GM12892 (cell line): ENCODE measurements around the gene OR51B5. TPM values are rescaled to one million over a fixed set of nuclear protein-coding genes. Genes with fewer than 3 reads are reported as not detected.
A peak's percentile ranks its signal among the peaks of the same experiment; 100 is the strongest.
"Not testable (repeated sequence)": the region's sequence is repeated elsewhere in the genome, so short reads cannot be mapped to it uniquely, and the experiment has no call there.

ENCODE experiments used
- DNase-seq: peaks from one replicate; pipeline ENCODE4 v3.0.0; 2011; ENCODE audit not compliant: insufficient read length
- FAIRE-seq: peaks from 2 replicates; lab custom pipeline; 2011; peaks lifted over from hg19 to GRCh38; lab: Jason Lieb, UNC
- POLR2A ChIP-seq: IDR thresholded peaks from 2 replicates; pipeline ENCODE4 v1.6.1; 2011; ENCODE audit warnings: low read depth, low read length, control low read depth
- POLR2AphosphoS5 ChIP-seq: IDR thresholded peaks from 2 replicates; pipeline ENCODE4 v1.6.1; 2011; ENCODE audit warnings: low read depth, low read length, control low read depth
- TAF1 ChIP-seq: IDR thresholded peaks from 2 replicates; pipeline ENCODE4 v1.6.1; 2011; ENCODE audit warnings: low read depth, mild to moderate bottlenecking, control low read depth, low read length, borderline replicate concordance
- polyA plus RNA-seq: library from polyadenylated mRNA; unstranded; fragments of >200 nt; gene quantifications from one replicate; pipeline ENCODE4 v1.2.1, GENCODE V29; 2012; ENCODE audit warnings: missing spikeins, inconsistent platforms; ENCODE audit not compliant: missing spikeins

The OR51B5 gene
- 0.25 TPM for polyA plus RNA-seq

DNA sequence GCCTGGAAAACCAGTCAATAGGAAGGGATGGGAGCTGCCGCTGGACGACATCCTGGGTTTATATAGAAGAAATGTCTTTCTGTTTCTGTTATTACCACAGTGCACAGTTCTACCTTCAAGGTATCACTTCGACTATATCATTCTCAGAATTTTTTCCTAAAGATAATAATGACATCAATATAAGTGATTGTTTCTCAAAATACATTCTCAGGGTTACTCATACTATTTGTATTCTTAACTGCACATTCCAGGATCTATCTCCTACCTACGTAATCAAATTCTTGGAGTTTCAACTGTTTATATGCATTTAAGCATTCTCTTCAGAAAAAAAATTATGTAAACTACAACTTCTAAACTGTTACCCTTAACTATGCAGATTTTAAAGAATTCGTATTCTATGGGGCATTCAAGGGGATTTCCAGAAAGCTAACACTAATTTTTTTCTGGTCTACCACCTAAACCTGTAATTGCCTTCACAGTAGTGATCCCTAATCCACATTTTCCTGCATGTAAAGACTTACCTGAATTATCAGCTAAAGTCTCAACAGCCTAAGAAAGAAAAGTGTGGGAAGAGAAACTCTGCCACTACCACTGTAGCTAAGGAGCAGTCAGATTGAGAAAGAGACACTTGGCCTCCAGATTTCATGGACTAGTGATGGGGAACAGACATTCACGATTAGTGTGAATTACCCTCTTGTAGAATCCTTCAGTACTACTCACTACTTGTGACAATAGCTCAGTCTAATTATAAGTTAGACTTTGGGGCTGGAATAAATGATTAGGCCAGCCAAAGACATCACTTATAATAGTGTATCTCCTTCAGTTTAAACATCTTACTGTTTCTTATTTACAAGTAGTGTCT, at the start of gene OR51B5:
TSS of gene OR51B5 (minus strand) at position 51 of the 862 bp plus-strand sequence. CDS start at position 51, 0 bp downstream.
- no peak for TF ChIP-seq POLR2A
- no peak for TF ChIP-seq POLR2AphosphoS5
- no peak for TF ChIP-seq TAF1
- DNase-seq: no peak
- no peak for FAIRE-seq

GRCh38 chr11:5390210-5390609, 46.9 kb upstream of the OR51B5 start:
- FAIRE-seq: no peak
- no peak for DNase-seq
- TF ChIP-seq TAF1 (no peak), POLR2A (no peak), POLR2AphosphoS5 (no peak)

DNA sequence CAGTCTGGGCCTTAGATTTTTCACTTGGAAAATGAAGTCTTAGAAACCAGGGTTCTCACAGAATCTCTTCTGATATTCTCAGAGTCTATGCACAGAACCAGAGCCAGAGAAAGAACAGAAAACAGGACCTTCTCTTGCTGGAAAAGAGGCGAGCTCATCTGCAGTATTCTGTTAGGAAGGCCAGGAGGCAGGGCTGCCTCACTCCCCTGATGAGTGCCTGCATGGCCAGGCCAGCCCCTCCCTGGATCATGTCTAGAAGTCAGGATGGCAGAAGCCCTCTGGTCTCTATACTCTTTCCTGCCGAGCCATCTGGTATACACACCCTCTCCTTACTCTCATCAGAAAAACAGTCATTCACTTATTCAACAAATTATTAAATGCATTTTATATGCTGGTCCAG, 41.0 kb upstream of the OR51B5 start:
- DNase-seq (no peak), FAIRE-seq (no peak)
- TF ChIP-seq TAF1 (no peak), POLR2A (no peak)

GRCh38 chr11:5383576-5383975, 40.3 kb upstream of the OR51B5 start, which contains the start of gene OR51M1:
Gene OR51M1, plus strand, starts transcription at chr11:5383812. Its CDS starts 5,587 bp downstream, at chr11:5389399.
- TF ChIP-seq POLR2A: no peak
- no peak for TF ChIP-seq POLR2AphosphoS5
- no peak for TF ChIP-seq TAF1
- FAIRE-seq (no peak), DNase-seq (no peak)

GRCh38 chr11:5380740-5381342, 37.5 kb upstream of the OR51B5 start:
- no peak for DNase-seq
- TF ChIP-seq POLR2A (no peak), TAF1 (no peak), POLR2AphosphoS5 (no peak)
- FAIRE-seq: peak; percentile 92

DNA sequence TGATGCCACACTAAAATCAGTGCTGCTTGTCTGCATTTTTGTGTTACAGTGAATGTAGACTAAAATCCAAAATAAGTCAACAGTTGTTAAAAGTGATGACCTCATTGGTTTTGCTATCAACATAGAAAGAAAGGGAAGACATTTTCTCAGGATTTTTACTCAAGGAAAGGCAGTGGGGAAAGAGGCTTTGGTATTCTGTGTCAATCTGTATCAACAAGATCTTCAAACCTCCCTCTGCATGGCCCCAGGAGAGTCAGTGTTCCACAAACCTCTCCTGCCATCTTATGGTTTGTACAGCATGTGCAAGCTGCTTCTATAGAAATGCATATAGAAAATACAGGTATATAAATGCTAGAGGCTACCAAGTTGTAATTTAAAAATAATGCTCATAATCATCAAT, 26.5 kb upstream of the OR51B5 start:
- no peak for DNase-seq
- FAIRE-seq: no peak
- no peak for TF ChIP-seq POLR2AphosphoS5
- no peak for TF ChIP-seq TAF1
- TF ChIP-seq POLR2A: no peak

- DNase-seq: no peak
- FAIRE-seq: no peak
- TF ChIP-seq POLR2A (no peak), POLR2AphosphoS5 (no peak), TAF1 (no peak)
These were observed 25.2 kb upstream of the OR51B5 start for GRCh38 chr11:5368502-5369043.

GRCh38 chr11:5367448-5368074, 24.2 kb upstream of the OR51B5 start:
- FAIRE-seq (no peak), DNase-seq (no peak)
- no peak for TF ChIP-seq TAF1
- no peak for TF ChIP-seq POLR2A
- TF ChIP-seq POLR2AphosphoS5: no peak

DNA sequence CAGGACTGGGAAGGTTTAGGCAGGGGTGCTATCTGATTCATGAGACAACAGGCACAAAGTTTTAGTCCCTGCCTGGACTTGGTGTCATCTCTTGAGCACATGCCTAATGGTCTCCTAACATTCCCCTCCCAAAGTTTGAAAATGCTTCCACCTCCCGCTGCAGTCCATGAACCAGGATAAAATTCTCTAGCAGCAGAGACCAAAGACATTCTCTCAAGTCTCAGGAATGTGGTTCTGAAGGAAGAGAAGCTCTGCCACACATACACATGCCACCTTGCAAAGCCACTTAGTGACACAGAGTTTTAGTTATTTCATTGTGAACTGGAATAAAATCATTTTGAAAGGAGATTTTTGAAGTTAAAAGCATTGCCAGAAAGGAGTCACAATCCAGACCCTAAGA, 23.5 kb upstream of the OR51B5 start:
- no peak for DNase-seq
- no peak for FAIRE-seq
- TF ChIP-seq POLR2A (no peak), TAF1 (no peak), POLR2AphosphoS5 (no peak)

- DNase-seq, FAIRE-seq: not testable (repeated sequence)
These were observed 23.0 kb upstream of the OR51B5 start for GRCh38 chr11:5366365-5366764.

DNA sequence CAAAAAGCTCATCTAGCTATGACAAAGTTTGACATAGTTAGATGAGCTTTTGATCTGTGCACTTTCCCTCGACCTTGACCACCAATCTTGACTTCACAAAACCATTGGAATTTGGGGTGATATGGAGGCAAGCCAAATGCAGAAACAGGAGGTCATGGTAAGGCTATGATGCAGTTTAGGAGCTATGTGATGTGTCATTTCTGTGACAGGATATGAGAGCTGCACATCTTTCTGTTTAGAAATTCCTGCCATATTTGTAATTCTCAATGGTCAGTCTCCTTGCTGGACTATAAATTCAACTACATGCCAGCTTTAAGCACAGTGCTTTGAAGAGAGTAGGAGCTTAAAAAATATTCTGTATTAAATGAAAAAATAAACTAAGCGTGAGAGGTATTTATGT, 20.9 kb upstream of the OR51B5 start:
- FAIRE-seq: no peak
- DNase-seq: no peak
- TF ChIP-seq POLR2AphosphoS5: no peak
- TF ChIP-seq TAF1: no peak
- no peak for TF ChIP-seq POLR2A
